COR-L47 (cell line): Measurements from ENCODE around the gene GOLGA1.
A peak's percentile ranks its signal among the peaks of the same experiment; 100 is the strongest.
"Not testable (repeated sequence)": the region's sequence is repeated elsewhere in the genome, so short reads cannot be mapped to it uniquely, and the experiment has no call there.

Experiments
- DNase-seq: peaks from one replicate; lab custom pipeline; 2025; lab: John Stamatoyannopoulos, UW

Gene GOLGA1

GRCh38 chr9:124940521-124940893, 376 bp downstream of the GOLGA1 start:
- peak; percentile 76 for DNase-seq

- DNase-seq, result no peak
Measured at GRCh38 chr9:124939944-124940343, 939 bp downstream of the GOLGA1 start.

GRCh38 chr9:124934290-124934689, 6.6 kb downstream of the GOLGA1 start:
- no peak for DNase-seq

GRCh38 chr9:124932333-124932732, 8.6 kb downstream of the GOLGA1 start:
- no peak for DNase-seq

- DNase-seq, result no peak
Measured at GRCh38 chr9:124929464-124929863, 11.4 kb downstream of the GOLGA1 start.

GRCh38 chr9:124928116-124928515, 12.8 kb downstream of the GOLGA1 start:
- no peak for DNase-seq

GRCh38 chr9:124920394-124920793, 20.5 kb downstream of the GOLGA1 start:
- not testable (repeated sequence) for DNase-seq

GRCh38 chr9:124914753-124915405, 26.0 kb downstream of the GOLGA1 start:
- DNase-seq, result no peak

GRCh38 chr9:124913378-124913777, 27.5 kb downstream of the GOLGA1 start:
- no peak for DNase-seq

GRCh38 chr9:124911766-124912165, 29.1 kb downstream of the GOLGA1 start:
- no peak for DNase-seq

GRCh38 chr9:124908098-124908497, 32.8 kb downstream of the GOLGA1 start:
- no peak for DNase-seq

GRCh38 chr9:124906966-124907365, 33.9 kb downstream of the GOLGA1 start:
- DNase-seq, result no peak

GRCh38 chr9:124899845-124900244, 41.0 kb downstream of the GOLGA1 start:
- DNase-seq, result no peak

GRCh38 chr9:124897570-124898460, 43.1 kb downstream of the GOLGA1 start:
- DNase-seq, result no peak

- DNase-seq, result peak; percentile 13
Measured at GRCh38 chr9:124894741-124895170, 46.1 kb downstream of the GOLGA1 start.

- no peak for DNase-seq
Measured at GRCh38 chr9:124894035-124894740, 46.7 kb downstream of the GOLGA1 start.

GRCh38 chr9:124890179-124890578, 50.7 kb downstream of the GOLGA1 start:
- DNase-seq, result no peak

GRCh38 chr9:124889006-124889405, 51.9 kb downstream of the GOLGA1 start:
- no peak for DNase-seq

- DNase-seq, result no peak
Measured at GRCh38 chr9:124887832-124888231, 53.1 kb downstream of the GOLGA1 start.

GRCh38 chr9:124886866-124887492, 53.9 kb downstream of the GOLGA1 start:
- no peak for DNase-seq

GRCh38 chr9:124886461-124886860, 54.4 kb downstream of the GOLGA1 start:
- DNase-seq, result no peak

GRCh38 chr9:124885551-124885950, 55.3 kb downstream of the GOLGA1 start:
- DNase-seq, result no peak
